Hepatocyte (in vitro differentiated cells): ENCODE data around the gene GPC5.

Source experiments
- EZH2 ChIP-seq: fragments of 200-600 bp; sonication (generic); IDR thresholded peaks from 2 replicates; pipeline ENCODE4 v1.6.1; 2016; ENCODE audit warnings: antibody characterized with exemption, mild to moderate bottlenecking, borderline replicate concordance
- TF ChIP-seq, protein P1 (sequence below): fragments of 200-600 bp; sonication (generic); IDR thresholded peaks from 2 replicates; pipeline ENCODE4 v1.5.1; 2016; ENCODE audit warnings: antibody characterized with exemption, mild to moderate bottlenecking; ENCODE audit not compliant: poor library complexity

- TF ChIP-seq, protein P1, sequence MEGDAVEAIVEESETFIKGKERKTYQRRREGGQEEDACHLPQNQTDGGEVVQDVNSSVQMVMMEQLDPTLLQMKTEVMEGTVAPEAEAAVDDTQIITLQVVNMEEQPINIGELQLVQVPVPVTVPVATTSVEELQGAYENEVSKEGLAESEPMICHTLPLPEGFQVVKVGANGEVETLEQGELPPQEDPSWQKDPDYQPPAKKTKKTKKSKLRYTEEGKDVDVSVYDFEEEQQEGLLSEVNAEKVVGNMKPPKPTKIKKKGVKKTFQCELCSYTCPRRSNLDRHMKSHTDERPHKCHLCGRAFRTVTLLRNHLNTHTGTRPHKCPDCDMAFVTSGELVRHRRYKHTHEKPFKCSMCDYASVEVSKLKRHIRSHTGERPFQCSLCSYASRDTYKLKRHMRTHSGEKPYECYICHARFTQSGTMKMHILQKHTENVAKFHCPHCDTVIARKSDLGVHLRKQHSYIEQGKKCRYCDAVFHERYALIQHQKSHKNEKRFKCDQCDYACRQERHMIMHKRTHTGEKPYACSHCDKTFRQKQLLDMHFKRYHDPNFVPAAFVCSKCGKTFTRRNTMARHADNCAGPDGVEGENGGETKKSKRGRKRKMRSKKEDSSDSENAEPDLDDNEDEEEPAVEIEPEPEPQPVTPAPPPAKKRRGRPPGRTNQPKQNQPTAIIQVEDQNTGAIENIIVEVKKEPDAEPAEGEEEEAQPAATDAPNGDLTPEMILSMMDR = no peak
- no peak for TF ChIP-seq EZH2
These were observed 370.3 kb downstream of the GPC5 start for GRCh38 chr13:91768746-91769145.
